ENCODE results near the gene LIMCH1.

DNA sequence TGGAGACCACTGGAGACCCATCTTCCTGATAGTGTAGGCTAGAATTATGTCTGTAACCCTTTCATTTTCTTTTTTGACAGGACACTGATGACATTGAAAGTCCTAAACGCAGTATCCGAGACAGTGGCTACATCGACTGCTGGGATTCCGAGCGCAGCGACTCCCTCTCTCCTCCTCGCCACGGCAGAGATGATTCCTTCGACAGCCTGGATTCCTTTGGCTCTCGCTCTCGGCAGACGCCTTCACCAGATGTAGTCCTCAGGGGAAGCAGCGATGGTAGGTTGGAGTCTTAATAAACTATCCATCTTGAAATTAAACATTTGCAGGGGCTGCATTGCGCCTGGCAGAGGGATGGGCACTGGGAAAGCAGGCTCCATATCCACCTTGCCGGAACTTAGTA lies 75.4 kb downstream of the LIMCH1 start:
- TF ChIP-seq, protein P1, sequence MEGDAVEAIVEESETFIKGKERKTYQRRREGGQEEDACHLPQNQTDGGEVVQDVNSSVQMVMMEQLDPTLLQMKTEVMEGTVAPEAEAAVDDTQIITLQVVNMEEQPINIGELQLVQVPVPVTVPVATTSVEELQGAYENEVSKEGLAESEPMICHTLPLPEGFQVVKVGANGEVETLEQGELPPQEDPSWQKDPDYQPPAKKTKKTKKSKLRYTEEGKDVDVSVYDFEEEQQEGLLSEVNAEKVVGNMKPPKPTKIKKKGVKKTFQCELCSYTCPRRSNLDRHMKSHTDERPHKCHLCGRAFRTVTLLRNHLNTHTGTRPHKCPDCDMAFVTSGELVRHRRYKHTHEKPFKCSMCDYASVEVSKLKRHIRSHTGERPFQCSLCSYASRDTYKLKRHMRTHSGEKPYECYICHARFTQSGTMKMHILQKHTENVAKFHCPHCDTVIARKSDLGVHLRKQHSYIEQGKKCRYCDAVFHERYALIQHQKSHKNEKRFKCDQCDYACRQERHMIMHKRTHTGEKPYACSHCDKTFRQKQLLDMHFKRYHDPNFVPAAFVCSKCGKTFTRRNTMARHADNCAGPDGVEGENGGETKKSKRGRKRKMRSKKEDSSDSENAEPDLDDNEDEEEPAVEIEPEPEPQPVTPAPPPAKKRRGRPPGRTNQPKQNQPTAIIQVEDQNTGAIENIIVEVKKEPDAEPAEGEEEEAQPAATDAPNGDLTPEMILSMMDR (IDR thresholded peaks at IDR 0.05), result no peak
- TF ChIP-seq POLR2A (IDR thresholded peaks at IDR 0.05), result no peak

Data from body of pancreas (tissue), 4 donors.